Measurements from ENCODE around the gene FRAS1. TPM values are rescaled to one million over a fixed set of nuclear protein-coding genes. Genes with fewer than 3 reads are reported as not detected.
"Not testable (repeated sequence)": the region's sequence is repeated elsewhere in the genome, so short reads cannot be mapped to it uniquely, and the experiment has no call there.

The FRAS1 gene
- total and polyA plus RNA-seq, 2 donors (not counting 3 experiments of a cell fraction or from before 2014, with no cell fraction given), result 1.4 to 3.6 TPM

- no peak for DNase-seq (ENCODE audit: low read depth, low spot score)
- Histone ChIP-seq H3K4me3 (replicated peaks in 1 of 3; ENCODE audit: insufficient read depth in 1 of 3, low read depth in 1 of 3, low read length in 3 of 3) (no peak overlapping the region), H3K27ac (ENCODE audit: insufficient read depth, low read depth, low read length) (no peak overlapping the region), H4K20me1 (replicated peaks; ENCODE audit: control insufficient read depth, extremely low read depth, insufficient read depth, low read length) (no peaks in the 10 kb centered on the region), H2AFZ (ENCODE audit: low read depth, low read length) (no peak overlapping the region), H3K4me2 (ENCODE audit: insufficient read depth, low read length) (no peak overlapping the region), H3K27me3 (ENCODE audit: control insufficient read depth in 2 of 2, insufficient read depth in 2 of 2, low read length in 2 of 2) (no peaks in the 10 kb centered on the region), H3K9ac (replicated peaks; ENCODE audit: extremely low read depth, insufficient read depth, low read length) (no peak overlapping the region), H3K9me3 (replicated peaks; ENCODE audit: control insufficient read depth, insufficient read depth, low read length) (no peaks in the 10 kb centered on the region), H3K36me3 (ENCODE audit: control insufficient read depth in 2 of 2, extremely low read depth in 1 of 2, insufficient read depth in 2 of 2, low read length in 2 of 2) (no peaks in the 10 kb centered on the region), H3K4me1 (ENCODE audit: control insufficient read depth, extremely low read depth, insufficient read depth, low read length) (no peaks in the 10 kb centered on the region), H3K79me2 (ENCODE audit: control insufficient read depth, insufficient read depth, low read length) (no peaks in the 10 kb centered on the region), H3K9me1 (replicated peaks; ENCODE audit: control insufficient read depth, extremely low read depth, insufficient read depth, low read length) (no peaks in the 10 kb centered on the region)
- FAIRE-seq, result no peak
- intact Hi-C loops (cut with micrococcal nuclease), result no loop called here
- no TSS peak for BruUV-seq (replicated peaks)
- POLR2A ChIA-PET, result no interaction called here
- CTCF ChIA-PET, result interaction anchor here (0.9 kb wide), 1 partner anchor 16 kb away, joined by 3 read pairs; no protein-coding TSS in a partner anchor
- dilution Hi-C loops (cut with MboI; ENCODE audit: extremely low pct_ligation_motif_present, low sequenced_read_pairs), result no loop called here
- TF ChIP-seq MAX (IDR thresholded peaks at IDR 0.05; ENCODE audit: insufficient read depth, insufficient read length) (no peak), EZH2 (IDR thresholded peaks at IDR 0.05; ENCODE audit: borderline replicate concordance, low read depth, low read length, severe bottlenecking) (no peak), GATA2 (IDR thresholded peaks at IDR 0.05; ENCODE audit: insufficient read depth, insufficient read length, low read depth, low read length) (no peak), JUN (IDR thresholded peaks at IDR 0.05; ENCODE audit: borderline replicate concordance, insufficient read depth, insufficient read length, low read depth) (no peak), POLR2A (IDR thresholded peaks at IDR 0.05; ENCODE audit: low read depth, low read length) (no peak), FOS (IDR thresholded peaks at IDR 0.05; ENCODE audit: borderline replicate concordance, insufficient read depth, low read length) (no peak), MYC (IDR thresholded peaks at IDR 0.05; ENCODE audit: low read depth, low read length) (no peak), POLR2AphosphoS5 (IDR thresholded peaks at IDR 0.05; ENCODE audit: insufficient read depth, low read depth, low read length) (no peak)
These were observed 150.8 kb downstream of the FRAS1 start for GRCh38 chr4:78207951-78208350.

GRCh38 chr4:78208896-78209295 lies 151.8 kb downstream of the FRAS1 start:
- dilution Hi-C loops (cut with MboI; ENCODE audit: extremely low pct_ligation_motif_present, low sequenced_read_pairs), result not testable (repeated sequence)

More at GRCh38 chr4:78208896-78209295, 151.8 kb downstream of the FRAS1 start:
- H2AFZ ChIP-seq (ENCODE audit: low read depth, low read length); H3K9ac ChIP-seq (replicated peaks; ENCODE audit: extremely low read depth, insufficient read depth, low read length); intact Hi-C loops (cut with micrococcal nuclease); BruUV-seq (replicated peaks); CTCF ChIA-PET; H3K4me3 ChIP-seq (replicated peaks in 1 of 3; ENCODE audit: insufficient read depth in 1 of 3, low read depth in 1 of 3, low read length in 3 of 3); H3K27me3 ChIP-seq (ENCODE audit: control insufficient read depth in 2 of 2, insufficient read depth in 2 of 2, low read length in 2 of 2); POLR2A ChIA-PET; H3K36me3 ChIP-seq (ENCODE audit: control insufficient read depth in 2 of 2, extremely low read depth in 1 of 2, insufficient read depth in 2 of 2, low read length in 2 of 2); FAIRE-seq; H3K79me2 ChIP-seq (ENCODE audit: control insufficient read depth, insufficient read depth, low read length); H3K4me1 ChIP-seq (ENCODE audit: control insufficient read depth, extremely low read depth, insufficient read depth, low read length); H4K20me1 ChIP-seq (replicated peaks; ENCODE audit: control insufficient read depth, extremely low read depth, insufficient read depth, low read length); H3K9me3 ChIP-seq (replicated peaks; ENCODE audit: control insufficient read depth, insufficient read depth, low read length); H3K9me1 ChIP-seq (replicated peaks; ENCODE audit: control insufficient read depth, extremely low read depth, insufficient read depth, low read length); DNase-seq (ENCODE audit: low read depth, low spot score); H3K4me2 ChIP-seq (ENCODE audit: insufficient read depth, low read length); H3K27ac ChIP-seq (ENCODE audit: insufficient read depth, low read depth, low read length): not testable (repeated sequence)

Measured in endothelial cell of umbilical vein (primary cell).